Stimulated activated naive B cell treated with anti-CD40 and anti-IgM and Interleukin-4, amounts not matched to agents 10 μg/mL and 1 μg/mL and 100 μg/mL, for 72 hours (primary cell): Measurements from ENCODE around the gene MSL2.
"Not testable (repeated sequence)": the region's sequence is repeated elsewhere in the genome, so short reads cannot be mapped to it uniquely, and the experiment has no call there.

Experiments
- ATAC-seq, 2 donors: fragments of 150-1000 bp; cut with Tn5 transposase; replicated peaks; 2 replicates each; pipeline ENCODE4 v1.10.0; 2021; ENCODE audit warnings: moderate library complexity in 1 of 2
- DNase-seq: peaks from one replicate; pipeline ENCODE4 v3.0.0; 2021
- H3K27ac Mint-ChIP-seq: one replicate; pipeline ENCODE4 v1.8.0; 2022; ENCODE audit warnings: mild to moderate bottlenecking, mixed read lengths
- H3K27me3 Mint-ChIP-seq, 2 donors: one replicate each; pipeline ENCODE4 v1.8.0; 2022; ENCODE audit warnings: mixed read lengths in 2 of 2
- H3K36me3 Mint-ChIP-seq, 2 donors: one replicate each; pipeline ENCODE4 v1.8.0; 2022; ENCODE audit warnings: mixed read lengths in 2 of 2, mild to moderate bottlenecking in 1 of 2
- H3K4me1 Mint-ChIP-seq, 2 donors: one replicate each; pipeline ENCODE4 v1.8.0; 2022; ENCODE audit warnings: mixed read lengths in 2 of 2, mild to moderate bottlenecking in 1 of 2
- H3K4me3 Mint-ChIP-seq, 2 donors: one replicate each; pipeline ENCODE4 v1.8.0; 2022; ENCODE audit warnings: mild to moderate bottlenecking in 2 of 2, mixed read lengths in 2 of 2, moderate library complexity in 1 of 2
- H3K9me3 Mint-ChIP-seq, 2 donors: one replicate each; pipeline ENCODE4 v1.8.0; 2022; ENCODE audit warnings: mixed read lengths in 2 of 2, mild to moderate bottlenecking in 1 of 2

MSL2 gene

DNA sequence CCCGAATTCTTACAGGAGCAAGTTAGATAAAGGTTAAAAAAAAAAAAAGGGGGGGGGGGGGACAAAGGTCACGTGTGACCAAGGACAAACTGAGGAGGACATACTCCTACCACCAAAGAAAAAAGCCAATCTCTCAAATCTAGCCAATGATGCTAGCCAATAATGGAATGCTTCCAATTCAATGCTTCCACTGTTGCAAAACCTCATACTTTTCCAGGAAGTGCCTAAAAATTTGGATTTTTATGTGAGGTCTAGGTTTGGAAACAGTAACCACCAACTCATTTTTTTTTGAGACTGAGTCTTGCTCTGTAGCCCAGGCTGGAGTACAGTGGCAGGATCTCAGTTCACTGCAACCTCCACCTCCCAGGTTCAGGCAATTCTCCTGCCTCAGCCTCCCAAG, 11.4 kb downstream of the MSL2 start:
- DNase-seq (no peak), ATAC-seq (no peak)
- H3K36me3 Mint-ChIP-seq, result peaks cover 3 to 19% of the 10 kb centered on the region in 2 donors
- no peaks in the 10 kb centered on the region for H3K27me3 Mint-ChIP-seq
- H3K4me3 Mint-ChIP-seq, result peak overlapping the region in 1 of 2 donors; percentile 4
- H3K4me1 Mint-ChIP-seq, result peaks cover 40 to 74% of the 10 kb centered on the region in 2 donors
- no peak overlapping the region for H3K27ac Mint-ChIP-seq
- no peaks in the 10 kb centered on the region for H3K9me3 Mint-ChIP-seq

DNA sequence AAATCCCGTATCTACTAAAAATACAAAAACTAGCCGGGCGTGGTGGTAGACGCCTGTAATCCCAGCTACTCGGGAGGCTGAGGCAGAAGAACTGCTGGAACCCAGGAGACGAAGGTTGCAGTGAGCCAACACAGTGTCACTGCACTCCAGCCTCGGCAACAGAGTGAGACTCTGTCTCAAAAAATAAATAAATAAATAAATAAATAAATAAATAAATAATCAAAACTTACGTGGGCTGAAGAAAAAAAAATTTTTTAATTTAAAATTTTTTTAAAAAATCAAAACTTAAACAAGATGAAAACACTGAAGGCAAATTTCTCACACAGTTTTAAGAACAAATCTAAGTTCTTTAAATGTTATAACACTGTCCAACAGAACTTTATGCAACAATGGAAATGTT, 14.4 kb downstream of the MSL2 start:
- ATAC-seq, result no peak
- H3K27me3 Mint-ChIP-seq, result no peaks in the 10 kb centered on the region
- peaks cover 1 to 12% of the 10 kb centered on the region in 2 donors for H3K36me3 Mint-ChIP-seq
- H3K9me3 Mint-ChIP-seq, result no peaks in the 10 kb centered on the region
- H3K4me3 Mint-ChIP-seq, result no peak overlapping the region
- peaks cover 25 to 65% of the 10 kb centered on the region in 2 donors for H3K4me1 Mint-ChIP-seq
- no peak for DNase-seq
- H3K27ac Mint-ChIP-seq, result no peak overlapping the region

DNA sequence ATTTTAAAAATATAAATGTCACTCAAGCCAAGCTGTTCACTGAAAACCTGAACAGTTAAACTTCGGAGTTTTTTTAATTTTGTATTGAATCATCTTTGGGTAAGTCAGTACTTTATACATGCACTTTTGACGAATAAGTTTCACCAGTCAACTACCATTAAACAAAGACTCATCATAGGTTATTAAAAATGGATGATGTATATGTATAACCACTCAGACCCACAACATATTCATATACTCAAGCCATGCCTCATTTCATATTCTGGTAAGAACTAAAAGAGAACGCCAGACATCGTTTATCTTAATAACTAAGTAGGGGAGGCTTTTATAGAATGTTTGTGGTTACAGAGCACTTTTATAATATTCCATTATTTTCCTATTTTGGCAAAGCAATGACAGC, 18.3 kb downstream of the MSL2 start:
- no peak overlapping the region for H3K4me3 Mint-ChIP-seq
- ATAC-seq (no peak), DNase-seq (no peak)
- no peak overlapping the region for H3K27ac Mint-ChIP-seq
- no peaks in the 10 kb centered on the region for H3K27me3 Mint-ChIP-seq
- H3K4me1 Mint-ChIP-seq, result peaks cover 15 to 40% of the 10 kb centered on the region in 2 donors
- no peaks in the 10 kb centered on the region for H3K9me3 Mint-ChIP-seq
- peaks cover 1 to 7% of the 10 kb centered on the region in 2 donors for H3K36me3 Mint-ChIP-seq

- ATAC-seq, result no peak
- H3K4me3 Mint-ChIP-seq, result no peak overlapping the region
- no peak overlapping the region for H3K27ac Mint-ChIP-seq
- H3K36me3 Mint-ChIP-seq, result peaks cover 1 to 6% of the 10 kb centered on the region in 2 donors
- H3K4me1 Mint-ChIP-seq, result peaks cover 7 to 15% of the 10 kb centered on the region in 2 donors
- H3K27me3 Mint-ChIP-seq, result no peaks in the 10 kb centered on the region
- DNase-seq, result no peak
- H3K9me3 Mint-ChIP-seq, result no peaks in the 10 kb centered on the region
Measured at GRCh38 chr3:136173939-136174490, 22.1 kb downstream of the MSL2 start.

GRCh38 chr3:136171097-136171542, 25.0 kb downstream of the MSL2 start:
- H3K9me3 Mint-ChIP-seq, result peaks cover 0 to 2% of the 10 kb centered on the region in 2 donors
- ATAC-seq (peak in 1 of 2 donors; percentile 41), DNase-seq (no peak)
- H3K36me3 Mint-ChIP-seq, result peaks cover 3 to 6% of the 10 kb centered on the region in 2 donors
- H3K27me3 Mint-ChIP-seq, result no peaks in the 10 kb centered on the region
- H3K27ac Mint-ChIP-seq, result peak overlapping the region; percentile 84
- no peak overlapping the region for H3K4me3 Mint-ChIP-seq
- H3K4me1 Mint-ChIP-seq, result peaks cover 14 to 24% of the 10 kb centered on the region in 2 donors

DNA sequence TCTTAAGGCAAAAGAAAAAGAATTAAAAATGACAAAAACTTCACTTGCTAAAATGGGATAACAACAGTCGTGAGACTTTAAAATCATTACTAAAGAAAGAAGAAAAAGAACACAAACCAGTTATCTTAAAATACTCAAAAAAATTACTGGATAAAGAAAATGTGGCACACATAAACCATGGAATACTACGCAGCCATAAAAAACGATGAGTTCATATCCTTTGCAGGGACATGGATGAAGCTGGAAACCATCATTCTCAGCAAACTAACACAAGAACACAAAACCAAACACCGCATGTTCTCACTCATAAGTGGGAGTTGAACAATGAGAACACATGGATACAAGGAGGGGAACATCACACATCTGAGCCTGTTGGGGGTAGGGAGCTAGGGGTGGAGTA, 27.9 kb downstream of the MSL2 start:
- not testable (repeated sequence) for ATAC-seq, H3K9me3 Mint-ChIP-seq, H3K27me3 Mint-ChIP-seq, H3K4me3 Mint-ChIP-seq, DNase-seq
- H3K27ac Mint-ChIP-seq, result peak overlapping the region; percentile 71
- peaks cover 11 to 25% of the 10 kb centered on the region in 2 donors for H3K36me3 Mint-ChIP-seq
- H3K4me1 Mint-ChIP-seq, result peaks cover 20 to 43% of the 10 kb centered on the region in 2 donors

GRCh38 chr3:136166507-136166906, 29.6 kb downstream of the MSL2 start:
- no peaks in the 10 kb centered on the region for H3K27me3 Mint-ChIP-seq
- peaks cover 11 to 29% of the 10 kb centered on the region in 2 donors for H3K36me3 Mint-ChIP-seq
- H3K4me3 Mint-ChIP-seq, result no peak overlapping the region
- H3K4me1 Mint-ChIP-seq, result peaks cover 21 to 55% of the 10 kb centered on the region in 2 donors
- no peak overlapping the region for H3K27ac Mint-ChIP-seq
- peaks cover 5 to 6% of the 10 kb centered on the region in 2 donors for H3K9me3 Mint-ChIP-seq
- ATAC-seq (no peak), DNase-seq (no peak)

GRCh38 chr3:136163607-136164006, 32.5 kb downstream of the MSL2 start:
- DNase-seq, H3K9me3 Mint-ChIP-seq, H3K4me3 Mint-ChIP-seq: not testable (repeated sequence)

GRCh38 chr3:136162322-136162721, 33.8 kb downstream of the MSL2 start:
- Mint-ChIP-seq H3K27me3 (no peaks in the 10 kb centered on the region), H3K9me3 (peaks cover 6% of the 10 kb centered on the region in 2 donors), H3K27ac (no peak overlapping the region), H3K36me3 (peaks cover 15 to 39% of the 10 kb centered on the region in 2 donors), H3K4me3 (no peak overlapping the region), H3K4me1 (peaks cover 19 to 73% of the 10 kb centered on the region in 2 donors)
- no peak for DNase-seq
- no peak for ATAC-seq

More at GRCh38 chr3:136163607-136164006, 32.5 kb downstream of the MSL2 start:
- ATAC-seq, H3K27me3 Mint-ChIP-seq: not testable (repeated sequence)
- Mint-ChIP-seq H3K4me1 (peaks cover 21 to 73% of the 10 kb centered on the region in 2 donors), H3K27ac (peak overlapping the region; percentile 21), H3K36me3 (peaks cover 12 to 38% of the 10 kb centered on the region in 2 donors)

GRCh38 chr3:136161516-136161915, 34.6 kb downstream of the MSL2 start:
- Mint-ChIP-seq H3K4me1 (peaks cover 19 to 69% of the 10 kb centered on the region in 2 donors), H3K36me3 (peaks cover 16 to 41% of the 10 kb centered on the region in 2 donors), H3K9me3 (peaks cover 6 to 7% of the 10 kb centered on the region in 2 donors), H3K27me3 (no peaks in the 10 kb centered on the region), H3K27ac (no peak overlapping the region), H3K4me3 (no peak overlapping the region)
- DNase-seq (no peak), ATAC-seq (no peak)

DNA sequence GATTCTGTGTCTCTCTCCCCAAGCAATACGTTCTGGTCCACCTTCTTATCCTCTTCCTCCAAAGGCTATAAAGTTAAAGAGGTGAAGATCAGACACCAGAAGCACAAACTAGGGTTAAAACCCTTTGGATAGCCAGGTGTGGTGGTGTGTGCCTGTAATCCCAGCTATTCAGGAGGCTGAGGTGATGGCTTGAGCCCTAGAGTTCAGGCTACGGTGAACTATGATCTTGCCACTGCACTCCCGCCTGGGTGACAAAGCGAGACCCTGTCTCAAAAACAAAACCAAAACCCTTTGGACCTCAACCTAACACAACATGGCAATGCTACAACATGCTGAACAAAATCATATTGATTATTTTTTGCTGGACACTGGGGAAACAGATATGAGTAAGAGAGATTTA, 43.2 kb downstream of the MSL2 start:
- no peak for ATAC-seq
- peaks cover 26 to 82% of the 10 kb centered on the region in 2 donors for H3K4me1 Mint-ChIP-seq
- H3K4me3 Mint-ChIP-seq, result no peak overlapping the region
- peak overlapping the region; percentile 62 for H3K27ac Mint-ChIP-seq
- no peaks in the 10 kb centered on the region for H3K27me3 Mint-ChIP-seq
- peaks cover 0 to 1% of the 10 kb centered on the region in 2 donors for H3K9me3 Mint-ChIP-seq
- DNase-seq, result no peak
- H3K36me3 Mint-ChIP-seq, result peaks cover 19 to 25% of the 10 kb centered on the region in 2 donors

DNA sequence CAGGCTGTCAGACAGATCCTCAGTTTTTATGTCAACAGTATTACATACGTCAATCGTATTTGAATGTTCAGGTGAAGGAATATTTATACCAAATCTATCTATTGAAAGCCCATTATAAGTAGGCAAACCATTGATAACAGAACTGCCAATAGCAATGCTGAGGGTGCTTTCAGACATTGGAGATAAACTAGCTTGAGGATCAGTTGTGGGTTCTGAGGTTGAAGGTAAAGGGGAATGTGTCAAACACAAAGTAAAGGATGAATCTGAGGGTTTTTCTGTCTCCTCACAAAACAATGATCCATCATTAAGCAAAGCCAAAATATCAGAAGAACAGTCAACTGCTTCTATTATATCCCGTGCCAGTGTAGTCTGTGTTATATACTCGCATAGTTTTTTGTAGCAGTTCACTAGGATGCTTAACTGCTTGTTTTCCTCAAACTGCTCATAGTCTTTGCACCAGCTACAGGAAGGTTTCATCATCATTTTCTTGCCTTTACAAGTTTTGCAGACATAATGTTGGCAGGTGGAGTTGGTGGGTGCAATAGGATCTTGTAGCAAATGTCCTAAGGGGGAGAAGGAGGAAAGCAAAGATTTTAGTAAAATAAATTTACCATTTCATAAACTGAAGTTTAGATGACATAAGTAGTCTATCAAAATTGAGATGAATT, 43.8 kb downstream of the MSL2 start:
- Mint-ChIP-seq H3K9me3 (peaks cover 0 to under 1% of the 10 kb centered on the region in 2 donors), H3K27ac (no peak overlapping the region), H3K4me3 (no peak overlapping the region), H3K4me1 (peaks cover 28 to 79% of the 10 kb centered on the region in 2 donors), H3K36me3 (peaks cover 18 to 27% of the 10 kb centered on the region in 2 donors), H3K27me3 (no peaks in the 10 kb centered on the region)
- DNase-seq (no peak), ATAC-seq (no peak)

- Mint-ChIP-seq H3K4me3 (no peak overlapping the region), H3K27me3 (no peaks in the 10 kb centered on the region), H3K27ac (peak overlapping the region; percentile 11), H3K9me3 (no peaks in the 10 kb centered on the region), H3K36me3 (peaks cover 17 to 25% of the 10 kb centered on the region in 2 donors), H3K4me1 (peaks cover 32 to 75% of the 10 kb centered on the region in 2 donors)
- DNase-seq, result no peak
- ATAC-seq, result no peak
Measured at GRCh38 chr3:136151219-136151618, 44.9 kb downstream of the MSL2 start.

DNA sequence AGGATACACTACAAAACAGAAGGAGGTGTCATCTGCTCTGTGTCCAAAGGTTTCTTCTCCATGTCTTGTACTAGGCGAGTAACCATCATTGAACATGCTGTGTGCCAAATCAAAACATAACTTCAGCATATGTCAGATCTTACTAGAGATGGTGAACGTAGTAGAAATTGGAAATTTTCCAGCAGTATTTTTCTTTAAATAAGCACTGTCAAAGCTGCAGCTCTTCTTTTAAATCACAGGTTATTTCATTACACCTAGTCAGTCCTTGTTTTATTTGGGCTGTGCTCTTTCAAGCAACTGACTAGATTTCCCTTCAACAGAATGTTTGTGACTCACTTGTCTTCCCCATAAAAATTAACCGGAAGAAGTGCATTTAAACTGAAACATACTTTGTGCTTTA, 46.5 kb downstream of the MSL2 start:
- H3K27me3 Mint-ChIP-seq, result no peaks in the 10 kb centered on the region
- peak overlapping the region; percentile 82 for H3K27ac Mint-ChIP-seq
- H3K9me3 Mint-ChIP-seq, result no peaks in the 10 kb centered on the region
- peaks cover 26 to 62% of the 10 kb centered on the region in 2 donors for H3K4me1 Mint-ChIP-seq
- H3K4me3 Mint-ChIP-seq, result no peak overlapping the region
- no peak for DNase-seq
- H3K36me3 Mint-ChIP-seq, result peaks cover 18 to 30% of the 10 kb centered on the region in 2 donors
- peak; percentile 33 to 36 for ATAC-seq
